Panc1 (cell line): Measurements from ENCODE around the gene AP5Z1. TPM values are rescaled to one million over a fixed set of nuclear protein-coding genes. Genes with fewer than 3 reads are reported as not detected.

Experiments used
- ATAC-seq: fragments of 200-7000 bp; cut with Tn5 transposase; 2 replicates; pipeline ENCODE4 v1.9.1; 2020; ENCODE audit warnings: mild to moderate bottlenecking, moderate library complexity
- BruUV-seq: library from RNA; stranded (reverse); fragments of 400-500 nt; replicated peaks from 2 replicates; lab custom pipeline; 2021; lab: Mats Ljungman, UMichigan
- CTCF ChIA-PET: fragments of 300-600 bp; sonication (Branson Sonifier 250); formaldehyde crosslinking; loops from one replicate; lab custom pipeline; 2022; ENCODE audit warnings: antibody characterized with exemption; lab: Charles Lee
- POLR2A ChIA-PET: fragments of 300-600 bp; sonication (Branson Sonifier 250); formaldehyde crosslinking; loops from one replicate; lab custom pipeline; 2022; ENCODE audit warnings: antibody characterized with exemption; lab: Charles Lee
- DNase-seq: peaks from one replicate; pipeline ENCODE4 v3.0.0-alpha.2; 2010; ENCODE audit warnings: low read depth, low spot score
- H3K27ac ChIP-seq: 2 replicates; pipeline ENCODE4 v1.5.1; 2011; ENCODE audit warnings: mild to moderate bottlenecking, low read length, inconsistent platforms
- H3K27me3 ChIP-seq: fragments of 200-500 bp; sonication (Bioruptor generic); 2 replicates; pipeline ENCODE4 v1.6.0; 2014; ENCODE audit warnings: low read length, inconsistent platforms; ENCODE audit not compliant: control insufficient read depth, insufficient read depth
- H3K36me3 ChIP-seq: fragments of 200-500 bp; sonication (Bioruptor generic); 2 replicates; pipeline ENCODE4 v1.5.1; 2014; ENCODE audit warnings: inconsistent platforms, mild to moderate bottlenecking, low read length, moderate library complexity; ENCODE audit not compliant: control insufficient read depth, insufficient read depth
- H3K4me1 ChIP-seq: 2 replicates; pipeline ENCODE4 v1.5.1; 2011; ENCODE audit warnings: inconsistent platforms, mild to moderate bottlenecking, low read length, moderate library complexity; ENCODE audit not compliant: control insufficient read depth, insufficient read depth
- H3K4me3 ChIP-seq, 2 experiments: 2 replicates each; pipeline ENCODE4 v1.5.1; 2011 to 2012; ENCODE audit warnings: low read depth in 2 of 2, low read length in 2 of 2, mild to moderate bottlenecking in 2 of 2, inconsistent platforms in 1 of 2, moderate library complexity in 1 of 2
- H3K9me3 ChIP-seq: fragments of 200-500 bp; sonication (Bioruptor generic); 2 replicates; pipeline ENCODE4 v1.5.1; 2014; ENCODE audit warnings: low read depth, mild to moderate bottlenecking, inconsistent platforms, low read length, moderate library complexity; ENCODE audit not compliant: control insufficient read depth, insufficient read depth
- POLR2AphosphoS5 ChIP-seq: IDR thresholded peaks from 2 replicates; pipeline ENCODE4 v1.6.1; 2012; ENCODE audit warnings: mild to moderate bottlenecking, low read depth, low read length, moderate library complexity
- SIN3A ChIP-seq: IDR thresholded peaks from 2 replicates; pipeline ENCODE4 v1.6.1; 2012; ENCODE audit warnings: low read depth, mild to moderate bottlenecking, low read length, moderate library complexity, borderline replicate concordance; ENCODE audit not compliant: insufficient read depth
- TCF7L2 ChIP-seq: IDR thresholded peaks from 2 replicates; pipeline ENCODE4 v1.6.1; 2011; ENCODE audit warnings: mild to moderate bottlenecking, low read depth, low read length, inconsistent platforms
- in situ Hi-C: cut with HindIII; loops from 2 replicates; pipeline ENCODE4 v1.10.0; 2016; ENCODE audit warnings: low sequenced_read_pairs, low pct_unique_long_range_greater_than_20kb
- intact Hi-C: fragments of 100-400 bp; cut with micrococcal nuclease; formaldehyde crosslinking; loops from one replicate; pipeline ENCODE4 v1.10.0; 2022; ENCODE audit not compliant: unreplicated experiment
- total RNA-seq: library from RNA; stranded (reverse); gene quantifications from one replicate; pipeline ENCODE4 v1.2.1, GENCODE V29; 2021; ENCODE audit not compliant: unreplicated experiment
- TF ChIP-seq, protein P1 (sequence below), 2 experiments: IDR thresholded peaks; 2 replicates each; pipeline ENCODE4 v1.6.1; 2011 to 2012; ENCODE audit warnings: low read depth in 2 of 2, control low read depth in 1 of 2, low read length in 1 of 2, mild to moderate bottlenecking in 1 of 2, moderate library complexity in 1 of 2; ENCODE audit not compliant: insufficient read depth in 1 of 2
- TF ChIP-seq, protein P2 (sequence below): fragments of 450-650 bp; IDR thresholded peaks from 2 replicates; pipeline ENCODE4 v1.5.1; 2017; ENCODE audit warnings: mild to moderate bottlenecking

Gene AP5Z1
- total RNA-seq, 1 experiment from 2014 or later, result 100.0 TPM

DNA sequence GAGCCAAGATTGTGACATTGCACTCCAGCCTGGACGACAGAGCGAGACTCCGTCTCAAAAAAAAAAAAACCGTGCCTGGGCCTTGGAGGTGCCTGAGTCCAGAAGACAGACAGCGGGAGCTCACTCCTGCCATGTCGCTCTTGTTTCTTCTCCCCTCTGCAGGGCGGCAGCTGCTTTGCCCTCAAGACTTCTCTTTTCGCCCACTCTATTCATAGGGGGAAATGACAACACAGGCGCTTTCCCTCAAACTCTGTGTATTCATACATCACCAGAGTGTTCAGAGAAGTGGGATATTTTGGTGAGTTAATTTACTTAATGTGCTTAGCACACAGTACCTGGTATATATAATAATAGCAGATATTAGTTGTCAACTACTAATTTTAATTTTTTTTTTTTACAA is 48.9 kb upstream of the AP5Z1 start:
- ChIA-PET POLR2A (no interaction called here), CTCF (no interaction called here)
- H3K4me3 ChIP-seq, result no peak overlapping the region
- no peak for DNase-seq
- no peaks in the 10 kb centered on the region for H3K27me3 ChIP-seq
- in situ Hi-C loops (no loop called here), intact Hi-C loops (no loop called here)
- no peak overlapping the region for H3K27ac ChIP-seq
- peaks cover 13% of the 10 kb centered on the region for H3K4me1 ChIP-seq
- no peak for ATAC-seq
- no TSS peak for BruUV-seq
- no peak for TF ChIP-seq POLR2AphosphoS5
- TF ChIP-seq TCF7L2, result no peak
- no peak for TF ChIP-seq SIN3A
- TF ChIP-seq, protein P1, sequence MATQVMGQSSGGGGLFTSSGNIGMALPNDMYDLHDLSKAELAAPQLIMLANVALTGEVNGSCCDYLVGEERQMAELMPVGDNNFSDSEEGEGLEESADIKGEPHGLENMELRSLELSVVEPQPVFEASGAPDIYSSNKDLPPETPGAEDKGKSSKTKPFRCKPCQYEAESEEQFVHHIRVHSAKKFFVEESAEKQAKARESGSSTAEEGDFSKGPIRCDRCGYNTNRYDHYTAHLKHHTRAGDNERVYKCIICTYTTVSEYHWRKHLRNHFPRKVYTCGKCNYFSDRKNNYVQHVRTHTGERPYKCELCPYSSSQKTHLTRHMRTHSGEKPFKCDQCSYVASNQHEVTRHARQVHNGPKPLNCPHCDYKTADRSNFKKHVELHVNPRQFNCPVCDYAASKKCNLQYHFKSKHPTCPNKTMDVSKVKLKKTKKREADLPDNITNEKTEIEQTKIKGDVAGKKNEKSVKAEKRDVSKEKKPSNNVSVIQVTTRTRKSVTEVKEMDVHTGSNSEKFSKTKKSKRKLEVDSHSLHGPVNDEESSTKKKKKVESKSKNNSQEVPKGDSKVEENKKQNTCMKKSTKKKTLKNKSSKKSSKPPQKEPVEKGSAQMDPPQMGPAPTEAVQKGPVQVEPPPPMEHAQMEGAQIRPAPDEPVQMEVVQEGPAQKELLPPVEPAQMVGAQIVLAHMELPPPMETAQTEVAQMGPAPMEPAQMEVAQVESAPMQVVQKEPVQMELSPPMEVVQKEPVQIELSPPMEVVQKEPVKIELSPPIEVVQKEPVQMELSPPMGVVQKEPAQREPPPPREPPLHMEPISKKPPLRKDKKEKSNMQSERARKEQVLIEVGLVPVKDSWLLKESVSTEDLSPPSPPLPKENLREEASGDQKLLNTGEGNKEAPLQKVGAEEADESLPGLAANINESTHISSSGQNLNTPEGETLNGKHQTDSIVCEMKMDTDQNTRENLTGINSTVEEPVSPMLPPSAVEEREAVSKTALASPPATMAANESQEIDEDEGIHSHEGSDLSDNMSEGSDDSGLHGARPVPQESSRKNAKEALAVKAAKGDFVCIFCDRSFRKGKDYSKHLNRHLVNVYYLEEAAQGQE (IDR thresholded peaks at IDR 0.05; ENCODE audit: insufficient read depth in 1 of 2, low read depth in 2 of 2, low read length in 1 of 2), result no peak
- TF ChIP-seq, protein P2, sequence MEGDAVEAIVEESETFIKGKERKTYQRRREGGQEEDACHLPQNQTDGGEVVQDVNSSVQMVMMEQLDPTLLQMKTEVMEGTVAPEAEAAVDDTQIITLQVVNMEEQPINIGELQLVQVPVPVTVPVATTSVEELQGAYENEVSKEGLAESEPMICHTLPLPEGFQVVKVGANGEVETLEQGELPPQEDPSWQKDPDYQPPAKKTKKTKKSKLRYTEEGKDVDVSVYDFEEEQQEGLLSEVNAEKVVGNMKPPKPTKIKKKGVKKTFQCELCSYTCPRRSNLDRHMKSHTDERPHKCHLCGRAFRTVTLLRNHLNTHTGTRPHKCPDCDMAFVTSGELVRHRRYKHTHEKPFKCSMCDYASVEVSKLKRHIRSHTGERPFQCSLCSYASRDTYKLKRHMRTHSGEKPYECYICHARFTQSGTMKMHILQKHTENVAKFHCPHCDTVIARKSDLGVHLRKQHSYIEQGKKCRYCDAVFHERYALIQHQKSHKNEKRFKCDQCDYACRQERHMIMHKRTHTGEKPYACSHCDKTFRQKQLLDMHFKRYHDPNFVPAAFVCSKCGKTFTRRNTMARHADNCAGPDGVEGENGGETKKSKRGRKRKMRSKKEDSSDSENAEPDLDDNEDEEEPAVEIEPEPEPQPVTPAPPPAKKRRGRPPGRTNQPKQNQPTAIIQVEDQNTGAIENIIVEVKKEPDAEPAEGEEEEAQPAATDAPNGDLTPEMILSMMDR, result no peak
- no peaks in the 10 kb centered on the region for H3K9me3 ChIP-seq
- no peaks in the 10 kb centered on the region for H3K36me3 ChIP-seq

DNA sequence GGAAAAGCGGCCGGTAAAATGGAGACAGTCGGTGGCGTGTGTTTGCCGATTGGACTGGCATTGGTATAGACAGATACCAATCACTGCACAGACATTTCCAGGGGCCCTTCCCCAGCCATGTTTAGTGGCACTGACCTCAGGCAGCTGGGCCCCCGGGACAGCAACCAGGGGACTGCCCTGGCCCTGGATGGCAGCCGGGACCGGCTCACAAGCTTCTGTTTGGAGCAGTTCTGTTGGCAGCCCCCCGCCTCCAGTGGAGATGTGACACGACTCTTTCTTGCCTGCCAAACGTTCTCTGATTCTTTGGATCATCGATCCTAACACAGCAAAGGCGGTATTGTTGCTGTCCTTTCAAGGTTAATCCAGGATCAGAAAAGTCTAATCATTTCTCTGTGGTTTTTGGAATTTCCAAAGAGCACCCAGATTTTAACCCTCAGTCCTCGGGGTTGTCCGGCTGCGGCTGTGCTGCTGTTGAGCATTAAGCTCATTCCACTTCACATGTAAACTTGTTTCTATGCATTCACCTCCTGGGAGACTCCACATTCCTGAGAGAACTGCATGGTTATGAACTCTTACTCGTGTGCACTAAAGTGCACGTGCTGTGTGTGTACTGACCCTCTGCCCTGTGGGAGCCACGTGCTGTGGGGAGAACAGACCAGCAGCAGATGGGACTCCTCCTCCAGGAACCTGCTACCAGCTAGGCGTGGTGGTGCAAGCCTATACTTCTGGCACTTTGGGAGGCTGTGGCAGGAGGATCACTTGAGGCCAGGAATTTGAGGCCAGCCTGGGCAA is 47.3 kb upstream of the AP5Z1 start:
- in situ Hi-C loops, result no loop called here
- no peaks in the 10 kb centered on the region for H3K36me3 ChIP-seq
- BruUV-seq, result no TSS peak
- intact Hi-C loops, result no loop called here
- TF ChIP-seq, protein P2, result no peak
- TF ChIP-seq TCF7L2 (no peak), SIN3A (no peak), POLR2AphosphoS5 (no peak)
- TF ChIP-seq, protein P1 (IDR thresholded peaks at IDR 0.05; ENCODE audit: insufficient read depth in 1 of 2, low read depth in 2 of 2, low read length in 1 of 2), result no peak
- DNase-seq, result no peak
- no peaks in the 10 kb centered on the region for H3K9me3 ChIP-seq
- CTCF ChIA-PET, result interaction anchor here (0.7 kb wide), 2 partner anchors 50 to 102 kb away, joined by 9 to 10 read pairs; no protein-coding TSS in a partner anchor
- ATAC-seq, result no peak
- H3K4me1 ChIP-seq, result peaks cover 13% of the 10 kb centered on the region
- H3K4me3 ChIP-seq, result no peak overlapping the region
- POLR2A ChIA-PET, result no interaction called here
- H3K27ac ChIP-seq, result no peak overlapping the region
- no peaks in the 10 kb centered on the region for H3K27me3 ChIP-seq
